ENCODE data around the gene RERE.

- TF ChIP-seq POLR2A (IDR thresholded peaks at IDR 0.05) (no peak), CTCF (IDR thresholded peaks at IDR 0.05) (no peak)
Observed at GRCh38 chr1:8680664-8681650, 136.5 kb downstream of the RERE start.

Data from uterus (tissue), 2 donors.